Measurements from ENCODE around the gene ELOVL6. TPM values are rescaled to one million over a fixed set of nuclear protein-coding genes. Genes with fewer than 3 reads are reported as not detected.

ELOVL6 gene
- total RNA-seq, 2 donors from 2014 or later = 1.3 to 1.6 TPM

- Histone ChIP-seq H3K27ac (no peak overlapping the region), H3K4me1 (replicated peaks) (no peaks in the 10 kb centered on the region), H3K4me3 (no peak overlapping the region), H3K36me3 (no peaks in the 10 kb centered on the region), H3K27me3 (replicated peaks; ENCODE audit: insufficient read depth) (no peaks in the 10 kb centered on the region), H3K9me3 (no peaks in the 10 kb centered on the region)
- TF ChIP-seq CTCF (IDR thresholded peaks at IDR 0.05) (no peak), POLR2A (IDR thresholded peaks at IDR 0.05) (no peak), POLR2AphosphoS5 (IDR thresholded peaks at IDR 0.05) (no peak)
- DNase-seq (ENCODE audit: low spot score) = no peak
- intact Hi-C loops (cut with DNase I) = no loop called here
- WGBS = 96% methylated on average over 2 of the region's 2 CpGs
Measured at GRCh38 chr4:110135076-110135475, 63.3 kb downstream of the ELOVL6 start.

GRCh38 chr4:110134269-110134869 lies 64.0 kb downstream of the ELOVL6 start:
- WGBS = 93% methylated on average over 3 of the region's 3 CpGs
- intact Hi-C loops (cut with DNase I) = no loop called here
- TF ChIP-seq POLR2A (IDR thresholded peaks at IDR 0.05) (no peak), CTCF (IDR thresholded peaks at IDR 0.05) (no peak), POLR2AphosphoS5 (IDR thresholded peaks at IDR 0.05) (no peak)

GRCh38 chr4:110132816-110133719 lies 65.3 kb downstream of the ELOVL6 start:
- 74% methylated on average over 6 of the region's 6 CpGs for WGBS
- intact Hi-C loops (cut with DNase I) = no loop called here
- H3K9me3 ChIP-seq = no peaks in the 10 kb centered on the region
- no peak for DNase-seq (ENCODE audit: low spot score)
- no peak overlapping the region for H3K4me3 ChIP-seq
- H3K27me3 ChIP-seq (replicated peaks; ENCODE audit: insufficient read depth) = no peaks in the 10 kb centered on the region
- H3K27ac ChIP-seq = no peak overlapping the region
- H3K36me3 ChIP-seq = no peaks in the 10 kb centered on the region
- no peak for TF ChIP-seq POLR2A (IDR thresholded peaks at IDR 0.05)
- peak; percentile 5 for TF ChIP-seq POLR2AphosphoS5 (IDR thresholded peaks at IDR 0.05)
- TF ChIP-seq CTCF (IDR thresholded peaks at IDR 0.05) = no peak
- no peaks in the 10 kb centered on the region for H3K4me1 ChIP-seq (replicated peaks)

More at GRCh38 chr4:110134269-110134869, 64.0 kb downstream of the ELOVL6 start:
- no peak for DNase-seq (ENCODE audit: low spot score)
- Histone ChIP-seq H3K9me3 (no peaks in the 10 kb centered on the region), H3K27me3 (replicated peaks; ENCODE audit: insufficient read depth) (no peaks in the 10 kb centered on the region), H3K4me3 (no peak overlapping the region), H3K4me1 (replicated peaks) (no peaks in the 10 kb centered on the region), H3K36me3 (no peaks in the 10 kb centered on the region), H3K27ac (no peak overlapping the region)

- no peak for TF ChIP-seq POLR2AphosphoS5 (IDR thresholded peaks at IDR 0.05)
- TF ChIP-seq CTCF (IDR thresholded peaks at IDR 0.05) = no peak
- no peak for TF ChIP-seq POLR2A (IDR thresholded peaks at IDR 0.05)
- Histone ChIP-seq H3K9me3 (no peaks in the 10 kb centered on the region), H3K4me3 (no peak overlapping the region), H3K36me3 (no peaks in the 10 kb centered on the region), H3K4me1 (replicated peaks) (no peaks in the 10 kb centered on the region), H3K27me3 (replicated peaks; ENCODE audit: insufficient read depth) (no peaks in the 10 kb centered on the region), H3K27ac (no peak overlapping the region)
- DNase-seq (ENCODE audit: low spot score) = no peak
- intact Hi-C loops (cut with DNase I) = no loop called here
- WGBS = 89% methylated on average over 3 of the region's 3 CpGs
Measured at GRCh38 chr4:110131916-110132315, 66.5 kb downstream of the ELOVL6 start.

Measured in prostate gland (tissue), 2 donors.